HepG2 (cell line): Measurements from ENCODE around the gene EPB41L2. TPM values are rescaled to one million over a fixed set of nuclear protein-coding genes. Genes with fewer than 3 reads are reported as not detected.

Experiments used
- GABPA ChIP-seq, 2 experiments: IDR thresholded peaks; 2 replicates each; pipeline ENCODE4 v1.6.1; 2011 to 2016; ENCODE audit warnings: low read depth in 2 of 2, low read length in 1 of 2, missing biosample characterization in 1 of 2, missing genetic modification characterization in 1 of 2
- IKZF1 ChIP-seq: fragments of 450-650 bp; IDR thresholded peaks from 2 replicates; pipeline ENCODE4 v1.7.1; 2016
- MIER2 ChIP-seq: IDR thresholded peaks from 2 replicates; pipeline ENCODE4 v1.6.1; 2016; ENCODE audit warnings: missing biosample characterization, missing genetic modification reagents
- MZF1 ChIP-seq: sonication (generic); formaldehyde crosslinking; IDR thresholded peaks from 2 replicates; pipeline ENCODE4 v1.8.1; 2023; ENCODE audit warnings: mild to moderate bottlenecking, missing genetic modification reagents, borderline replicate concordance
- NBN ChIP-seq: fragments of 450-650 bp; conservative IDR thresholded peaks from 2 replicates; pipeline ENCODE4 v1.6.1; 2017
- SMAD9 ChIP-seq: sonication (generic); formaldehyde crosslinking; IDR thresholded peaks from 2 replicates; pipeline ENCODE4 v1.5.1; 2020; ENCODE audit warnings: mild to moderate bottlenecking, missing genetic modification reagents
- U2AF1 ChIP-seq: fragments of 200-400 bp; formaldehyde crosslinking; optimal IDR thresholded peaks from 2 replicates; pipeline ENCODE3; 2017; ENCODE audit warnings: mild to moderate bottlenecking, low read depth, low read length
- WIZ ChIP-seq: sonication (generic); formaldehyde crosslinking; IDR thresholded peaks from 2 replicates; pipeline ENCODE4 v1.5.1; 2020; ENCODE audit warnings: mild to moderate bottlenecking, missing genetic modification reagents
- ZBTB8A ChIP-seq: sonication (generic); formaldehyde crosslinking; IDR thresholded peaks from 2 replicates; pipeline ENCODE4 v1.4.0; 2020; ENCODE audit warnings: mild to moderate bottlenecking, low read depth, missing genetic modification reagents, borderline replicate concordance
- ZFAT ChIP-seq: sonication (generic); formaldehyde crosslinking; conservative IDR thresholded peaks from 2 replicates; pipeline ENCODE4 v1.8.1; 2023; ENCODE audit warnings: missing genetic modification reagents, inconsistent platforms
- ZNF562 ChIP-seq: sonication (generic); formaldehyde crosslinking; IDR thresholded peaks from 2 replicates; pipeline ENCODE4 v1.8.0; 2022; ENCODE audit warnings: missing genetic modification reagents, borderline replicate concordance
- polyA plus RNA-seq, 8 experiments: library from polyadenylated mRNA; depleted of rRNA in 3 of 8; stranded (reverse) in 7 of 8; unstranded in 1 of 8; fragments of >200 nt; fragmentation: Illumina TruSeq in 4 of 8; extraction: Trizol in 4 of 8; gene quantifications; 2 replicates each; pipeline versions ENCODE4 v1.2.1 to v1.2.3, GENCODE V29; 2011 to 2016; ENCODE audit warnings: low read depth in 4 of 8, missing spikeins in 1 of 8, mixed read lengths in 1 of 8; ENCODE audit not compliant: insufficient read depth in 1 of 8
- total RNA-seq, 5 experiments: library from RNA; depleted of rRNA; stranded (reverse); fragments of >200 nt; fragmentation: Illumina TruSeq; extraction: Trizol; gene quantifications; 2 replicates each; pipeline ENCODE4 v1.2.3, GENCODE V29; 2016; ENCODE audit warnings: low read depth in 1 of 5
- TF ChIP-seq, protein P1 (sequence below): sonication (generic); formaldehyde crosslinking; IDR thresholded peaks from 2 replicates; pipeline ENCODE4 v1.5.0; 2020; ENCODE audit warnings: mild to moderate bottlenecking, missing genetic modification reagents, borderline replicate concordance
- TF ChIP-seq, protein P2 (sequence below): sonication (generic); formaldehyde crosslinking; IDR thresholded peaks from 2 replicates; pipeline ENCODE4 v1.4.0; 2020; ENCODE audit warnings: mild to moderate bottlenecking, missing genetic modification reagents
- TF ChIP-seq, protein P3 (sequence below): sonication (generic); formaldehyde crosslinking; IDR thresholded peaks from 2 replicates; pipeline ENCODE4 v1.5.0; 2020; ENCODE audit warnings: mild to moderate bottlenecking, missing genetic modification reagents
- TF ChIP-seq, protein P4 (sequence below): sonication (generic); formaldehyde crosslinking; IDR thresholded peaks from 2 replicates; pipeline ENCODE4 v1.5.1; 2020; ENCODE audit warnings: mild to moderate bottlenecking, missing genetic modification reagents

The EPB41L2 gene
- total and polyA plus RNA-seq, 2 of the 13 experiments (the other 11 are each of a cell fraction or from before 2014, with no cell fraction given) = 41.7 to 56.4 TPM

DNA sequence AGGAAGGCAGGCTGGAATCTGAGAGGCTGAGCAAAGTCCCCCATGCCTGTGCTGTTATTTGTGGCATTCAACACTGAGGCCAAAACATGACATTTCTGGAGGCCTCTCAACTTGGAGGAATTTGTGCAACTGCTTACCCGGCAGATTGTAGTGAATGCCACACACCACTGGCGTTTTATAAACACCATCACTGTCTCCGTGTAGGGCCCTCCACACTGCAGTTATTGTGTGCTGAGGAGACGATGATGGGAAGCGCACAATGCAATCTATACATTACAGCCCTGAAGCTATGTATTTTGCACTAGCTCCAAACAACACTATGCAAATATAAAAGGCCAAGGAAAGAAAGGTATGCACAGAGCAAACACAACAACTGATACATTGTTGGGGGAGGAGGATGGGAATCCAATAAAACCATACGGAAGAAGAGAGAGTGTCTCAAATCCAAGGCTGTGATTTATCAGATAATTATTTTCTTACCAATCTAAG lies 129.3 kb downstream of the EPB41L2 start (continued):
- TF ChIP-seq, protein P1, sequence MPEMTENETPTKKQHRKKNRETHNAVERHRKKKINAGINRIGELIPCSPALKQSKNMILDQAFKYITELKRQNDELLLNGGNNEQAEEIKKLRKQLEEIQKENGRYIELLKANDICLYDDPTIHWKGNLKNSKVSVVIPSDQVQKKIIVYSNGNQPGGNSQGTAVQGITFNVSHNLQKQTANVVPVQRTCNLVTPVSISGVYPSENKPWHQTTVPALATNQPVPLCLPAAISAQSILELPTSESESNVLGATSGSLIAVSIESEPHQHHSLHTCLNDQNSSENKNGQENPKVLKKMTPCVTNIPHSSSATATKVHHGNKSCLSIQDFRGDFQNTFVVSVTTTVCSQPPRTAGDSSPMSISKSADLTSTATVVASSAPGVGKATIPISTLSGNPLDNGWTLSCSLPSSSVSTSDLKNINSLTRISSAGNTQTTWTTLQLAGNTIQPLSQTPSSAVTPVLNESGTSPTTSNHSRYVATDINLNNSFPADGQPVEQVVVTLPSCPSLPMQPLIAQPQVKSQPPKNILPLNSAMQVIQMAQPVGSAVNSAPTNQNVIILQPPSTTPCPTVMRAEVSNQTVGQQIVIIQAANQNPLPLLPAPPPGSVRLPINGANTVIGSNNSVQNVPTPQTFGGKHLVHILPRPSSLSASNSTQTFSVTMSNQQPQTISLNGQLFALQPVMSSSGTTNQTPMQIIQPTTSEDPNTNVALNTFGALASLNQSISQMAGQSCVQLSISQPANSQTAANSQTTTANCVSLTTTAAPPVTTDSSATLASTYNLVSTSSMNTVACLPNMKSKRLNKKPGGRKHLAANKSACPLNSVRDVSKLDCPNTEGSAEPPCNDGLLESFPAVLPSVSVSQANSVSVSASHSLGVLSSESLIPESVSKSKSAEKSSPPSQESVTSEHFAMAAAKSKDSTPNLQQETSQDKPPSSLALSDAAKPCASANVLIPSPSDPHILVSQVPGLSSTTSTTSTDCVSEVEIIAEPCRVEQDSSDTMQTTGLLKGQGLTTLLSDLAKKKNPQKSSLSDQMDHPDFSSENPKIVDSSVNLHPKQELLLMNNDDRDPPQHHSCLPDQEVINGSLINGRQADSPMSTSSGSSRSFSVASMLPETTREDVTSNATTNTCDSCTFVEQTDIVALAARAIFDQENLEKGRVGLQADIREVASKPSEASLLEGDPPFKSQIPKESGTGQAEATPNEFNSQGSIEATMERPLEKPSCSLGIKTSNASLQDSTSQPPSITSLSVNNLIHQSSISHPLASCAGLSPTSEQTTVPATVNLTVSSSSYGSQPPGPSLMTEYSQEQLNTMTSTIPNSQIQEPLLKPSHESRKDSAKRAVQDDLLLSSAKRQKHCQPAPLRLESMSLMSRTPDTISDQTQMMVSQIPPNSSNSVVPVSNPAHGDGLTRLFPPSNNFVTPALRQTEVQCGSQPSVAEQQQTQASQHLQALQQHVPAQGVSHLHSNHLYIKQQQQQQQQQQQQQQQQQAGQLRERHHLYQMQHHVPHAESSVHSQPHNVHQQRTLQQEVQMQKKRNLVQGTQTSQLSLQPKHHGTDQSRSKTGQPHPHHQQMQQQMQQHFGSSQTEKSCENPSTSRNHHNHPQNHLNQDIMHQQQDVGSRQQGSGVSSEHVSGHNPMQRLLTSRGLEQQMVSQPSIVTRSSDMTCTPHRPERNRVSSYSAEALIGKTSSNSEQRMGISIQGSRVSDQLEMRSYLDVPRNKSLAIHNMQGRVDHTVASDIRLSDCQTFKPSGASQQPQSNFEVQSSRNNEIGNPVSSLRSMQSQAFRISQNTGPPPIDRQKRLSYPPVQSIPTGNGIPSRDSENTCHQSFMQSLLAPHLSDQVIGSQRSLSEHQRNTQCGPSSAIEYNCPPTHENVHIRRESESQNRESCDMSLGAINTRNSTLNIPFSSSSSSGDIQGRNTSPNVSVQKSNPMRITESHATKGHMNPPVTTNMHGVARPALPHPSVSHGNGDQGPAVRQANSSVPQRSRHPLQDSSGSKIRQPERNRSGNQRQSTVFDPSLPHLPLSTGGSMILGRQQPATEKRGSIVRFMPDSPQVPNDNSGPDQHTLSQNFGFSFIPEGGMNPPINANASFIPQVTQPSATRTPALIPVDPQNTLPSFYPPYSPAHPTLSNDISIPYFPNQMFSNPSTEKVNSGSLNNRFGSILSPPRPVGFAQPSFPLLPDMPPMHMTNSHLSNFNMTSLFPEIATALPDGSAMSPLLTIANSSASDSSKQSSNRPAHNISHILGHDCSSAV (CRISPR knock-in tag) = no peak
- TF ChIP-seq, protein P2, sequence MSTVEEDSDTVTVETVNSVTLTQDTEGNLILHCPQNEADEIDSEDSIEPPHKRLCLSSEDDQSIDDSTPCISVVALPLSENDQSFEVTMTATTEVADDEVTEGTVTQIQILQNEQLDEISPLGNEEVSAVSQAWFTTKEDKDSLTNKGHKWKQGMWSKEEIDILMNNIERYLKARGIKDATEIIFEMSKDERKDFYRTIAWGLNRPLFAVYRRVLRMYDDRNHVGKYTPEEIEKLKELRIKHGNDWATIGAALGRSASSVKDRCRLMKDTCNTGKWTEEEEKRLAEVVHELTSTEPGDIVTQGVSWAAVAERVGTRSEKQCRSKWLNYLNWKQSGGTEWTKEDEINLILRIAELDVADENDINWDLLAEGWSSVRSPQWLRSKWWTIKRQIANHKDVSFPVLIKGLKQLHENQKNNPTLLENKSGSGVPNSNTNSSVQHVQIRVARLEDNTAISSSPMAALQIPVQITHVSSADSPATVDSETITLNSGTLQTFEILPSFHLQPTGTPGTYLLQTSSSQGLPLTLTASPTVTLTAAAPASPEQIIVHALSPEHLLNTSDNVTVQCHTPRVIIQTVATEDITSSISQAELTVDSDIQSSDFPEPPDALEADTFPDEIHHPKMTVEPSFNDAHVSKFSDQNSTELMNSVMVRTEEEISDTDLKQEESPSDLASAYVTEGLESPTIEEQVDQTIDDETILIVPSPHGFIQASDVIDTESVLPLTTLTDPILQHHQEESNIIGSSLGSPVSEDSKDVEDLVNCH = no peak
- TF ChIP-seq ZBTB8A (CRISPR knock-in tag) (no peak), ZFAT (CRISPR knock-in tag) (no peak), MIER2 (CRISPR knock-in tag) (peak; percentile 86), U2AF1 (no peak), WIZ (CRISPR knock-in tag) (no peak), IKZF1 (no peak), MZF1 (CRISPR knock-in tag) (no peak), SMAD9 (no peak), ZNF562 (CRISPR knock-in tag) (no peak), GABPA (IDR thresholded peaks at IDR 0.05; ENCODE audit: low read depth, low read length) (no peak), GABPA (CRISPR knock-in tag; IDR thresholded peaks at IDR 0.05; ENCODE audit: low read depth) (no peak), NBN (no peak)
- TF ChIP-seq, protein P3, sequence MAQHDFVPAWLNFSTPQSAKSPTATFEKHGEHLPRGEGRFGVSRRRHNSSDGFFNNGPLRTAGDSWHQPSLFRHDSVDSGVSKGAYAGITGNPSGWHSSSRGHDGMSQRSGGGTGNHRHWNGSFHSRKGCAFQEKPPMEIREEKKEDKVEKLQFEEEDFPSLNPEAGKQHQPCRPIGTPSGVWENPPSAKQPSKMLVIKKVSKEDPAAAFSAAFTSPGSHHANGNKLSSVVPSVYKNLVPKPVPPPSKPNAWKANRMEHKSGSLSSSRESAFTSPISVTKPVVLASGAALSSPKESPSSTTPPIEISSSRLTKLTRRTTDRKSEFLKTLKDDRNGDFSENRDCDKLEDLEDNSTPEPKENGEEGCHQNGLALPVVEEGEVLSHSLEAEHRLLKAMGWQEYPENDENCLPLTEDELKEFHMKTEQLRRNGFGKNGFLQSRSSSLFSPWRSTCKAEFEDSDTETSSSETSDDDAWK (CRISPR knock-in tag) = no peak
- TF ChIP-seq, protein P4, sequence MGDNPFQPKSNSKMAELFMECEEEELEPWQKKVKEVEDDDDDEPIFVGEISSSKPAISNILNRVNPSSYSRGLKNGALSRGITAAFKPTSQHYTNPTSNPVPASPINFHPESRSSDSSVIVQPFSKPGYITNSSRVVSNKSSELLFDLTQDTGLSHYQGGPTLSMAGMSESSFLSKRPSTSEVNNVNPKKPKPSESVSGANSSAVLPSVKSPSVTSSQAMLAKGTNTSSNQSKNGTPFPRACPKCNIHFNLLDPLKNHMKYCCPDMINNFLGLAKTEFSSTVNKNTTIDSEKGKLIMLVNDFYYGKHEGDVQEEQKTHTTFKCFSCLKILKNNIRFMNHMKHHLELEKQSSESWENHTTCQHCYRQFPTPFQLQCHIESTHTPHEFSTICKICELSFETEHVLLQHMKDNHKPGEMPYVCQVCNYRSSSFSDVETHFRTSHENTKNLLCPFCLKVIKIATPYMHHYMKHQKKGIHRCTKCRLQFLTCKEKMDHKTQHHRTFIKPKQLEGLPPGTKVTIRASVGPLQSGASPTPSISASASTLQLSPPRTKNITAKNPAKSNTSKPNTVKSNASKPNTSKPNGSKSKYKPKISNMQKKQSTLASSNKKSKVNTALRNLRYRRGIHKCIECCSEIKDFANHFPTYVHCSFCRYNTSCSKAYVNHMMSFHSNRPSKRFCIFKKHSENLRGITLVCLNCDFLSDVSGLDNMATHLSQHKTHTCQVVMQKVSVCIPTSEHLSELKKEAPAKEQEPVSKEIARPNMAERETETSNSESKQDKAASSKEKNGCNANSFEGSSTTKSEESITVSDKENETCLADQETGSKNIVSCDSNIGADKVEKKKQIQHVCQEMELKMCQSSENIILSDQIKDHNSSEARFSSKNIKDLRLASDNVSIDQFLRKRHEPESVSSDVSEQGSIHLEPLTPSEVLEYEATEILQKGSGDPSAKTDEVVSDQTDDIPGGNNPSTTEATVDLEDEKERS (CRISPR knock-in tag) = no peak
